Uterus (tissue), 4 donors: ENCODE results near the gene TF. TPM values are rescaled to one million over a fixed set of nuclear protein-coding genes. Genes with fewer than 3 reads are reported as not detected.

Experiments
- DNase-seq, 2 donors: peaks; one replicate each; pipeline ENCODE4 v3.0.0-alpha.2; 2019 to 2020
- H3K27ac ChIP-seq, 2 donors: fragments of 200-600 bp; sonication (generic); 1 replicate in 1 of 2; 2 replicates in 1 of 2; pipeline ENCODE4 v1.5.1; 2016 to 2018
- H3K27me3 ChIP-seq, 2 donors: fragments of 200-600 bp; sonication (generic); one replicate each; pipeline ENCODE4 v1.5.1; 2018 to 2019; ENCODE audit warnings: control low read depth in 1 of 2
- H3K36me3 ChIP-seq, 2 donors: fragments of 200-600 bp; sonication (generic); one replicate each; pipeline ENCODE4 v1.5.1; 2019; ENCODE audit warnings: control low read depth in 1 of 2
- H3K4me1 ChIP-seq, 2 donors: fragments of 200-600 bp; sonication (generic); one replicate each; pipeline ENCODE4 v1.5.1; 2018 to 2019; ENCODE audit warnings: control low read depth in 1 of 2
- H3K4me3 ChIP-seq, 2 donors: fragments of 200-600 bp; sonication (generic); 1 replicate in 1 of 2; 2 replicates in 1 of 2; pipeline ENCODE4 v1.5.1; 2018 to 2019; ENCODE audit warnings: mild to moderate bottlenecking in 1 of 2
- H3K9me3 ChIP-seq, 2 donors: fragments of 200-600 bp; sonication (generic); one replicate each; pipeline ENCODE4 v1.5.1; 2019; ENCODE audit warnings: control low read depth in 1 of 2
- CTCF ChIP-seq, 4 experiments: fragments of 200-600 bp in 2 of 4; fragments of 450-650 bp in 2 of 4; sonication (generic) in 2 of 4; IDR thresholded peaks; one replicate each; pipeline ENCODE4 v1.5.1; 2016 to 2019; ENCODE audit warnings: antibody characterized with exemption in 4 of 4, mild to moderate bottlenecking in 2 of 4, moderate library complexity in 1 of 4
- POLR2A ChIP-seq, 2 donors: fragments of 450-650 bp; IDR thresholded peaks; one replicate each; pipeline ENCODE4 v1.6.1; 2016; ENCODE audit warnings: antibody characterized with exemption in 2 of 2, mild to moderate bottlenecking in 1 of 2, moderate library complexity in 1 of 2
- intact Hi-C: fragments of 100-400 bp; cut with DNase I; formaldehyde crosslinking; loops from one replicate; pipeline ENCODE4 v1.15.1; 2023; ENCODE audit warnings: low total_unique reads
- total RNA-seq, 4 donors: library from RNA; depleted of rRNA in 3 of 4; stranded (reverse); fragments of >200 nt in 3 of 4; gene quantifications; one replicate each; pipeline versions ENCODE4 v1.1.0 to v1.2.4, GENCODE V29; 2014 to 2023
- donor health status: DM: yes; HTN: yes; CAD: no.

The TF gene
- total RNA-seq, 4 donors from 2014 or later: 1.7 to 6.1 TPM; not detected in 2

GRCh38 chr3:133760916-133761315 lies 14.7 kb downstream of the TF start:
- no peak for TF ChIP-seq POLR2A (IDR thresholded peaks at IDR 0.05)
- Histone ChIP-seq H3K27ac (no peak overlapping the region), H3K27me3 (no peaks in the 10 kb centered on the region), H3K36me3 (no peaks in the 10 kb centered on the region), H3K4me1 (no peaks in the 10 kb centered on the region), H3K9me3 (no peaks in the 10 kb centered on the region), H3K4me3 (no peak overlapping the region)
- no peak for DNase-seq
- intact Hi-C loops: no loop called here

- no peak for DNase-seq
- no peaks in the 10 kb centered on the region for H3K4me1 ChIP-seq
- H3K27ac ChIP-seq: no peak overlapping the region
- TF ChIP-seq CTCF (IDR thresholded peaks at IDR 0.05): no peak
- TF ChIP-seq POLR2A (IDR thresholded peaks at IDR 0.05): no peak
- no peaks in the 10 kb centered on the region for H3K27me3 ChIP-seq
- H3K4me3 ChIP-seq: no peak overlapping the region
- no peaks in the 10 kb centered on the region for H3K9me3 ChIP-seq
- H3K36me3 ChIP-seq: no peaks in the 10 kb centered on the region
- intact Hi-C loops: no loop called here
Measured at GRCh38 chr3:133761605-133762484, 15.7 kb downstream of the TF start.

GRCh38 chr3:133762539-133762938 lies 16.3 kb downstream of the TF start:
- no peaks in the 10 kb centered on the region for H3K27me3 ChIP-seq
- no peak for TF ChIP-seq CTCF (IDR thresholded peaks at IDR 0.05)
- no peak for TF ChIP-seq POLR2A (IDR thresholded peaks at IDR 0.05)
- no peaks in the 10 kb centered on the region for H3K9me3 ChIP-seq
- H3K4me3 ChIP-seq: no peak overlapping the region
- intact Hi-C loops: no loop called here
- DNase-seq: no peak
- H3K4me1 ChIP-seq: no peaks in the 10 kb centered on the region
- no peak overlapping the region for H3K27ac ChIP-seq
- H3K36me3 ChIP-seq: no peaks in the 10 kb centered on the region

- Histone ChIP-seq H3K27ac (no peak overlapping the region), H3K9me3 (no peaks in the 10 kb centered on the region), H3K4me3 (no peak overlapping the region), H3K27me3 (no peaks in the 10 kb centered on the region), H3K4me1 (no peaks in the 10 kb centered on the region), H3K36me3 (no peaks in the 10 kb centered on the region)
- DNase-seq: no peak
- TF ChIP-seq CTCF (IDR thresholded peaks at IDR 0.05) (no peak), POLR2A (IDR thresholded peaks at IDR 0.05) (no peak)
- intact Hi-C loops: no loop called here
Measured at GRCh38 chr3:133763797-133764683, 17.8 kb downstream of the TF start.

GRCh38 chr3:133765256-133765655 lies 19.1 kb downstream of the TF start:
- no peak for TF ChIP-seq POLR2A (IDR thresholded peaks at IDR 0.05)
- no peak for TF ChIP-seq CTCF (IDR thresholded peaks at IDR 0.05)
- Histone ChIP-seq H3K4me1 (no peaks in the 10 kb centered on the region), H3K36me3 (no peaks in the 10 kb centered on the region), H3K9me3 (no peaks in the 10 kb centered on the region), H3K4me3 (no peak overlapping the region), H3K27ac (no peak overlapping the region), H3K27me3 (no peaks in the 10 kb centered on the region)
- no peak for DNase-seq
- intact Hi-C loops: no loop called here
